Suppressor macrophage (primary cell): ENCODE results near the gene VSIG8.

Experiments
- DNase-seq, 4 experiments: peaks; one replicate each; pipeline ENCODE4 v3.0.0-alpha.2; 2020 to 2022

The VSIG8 gene

DNA sequence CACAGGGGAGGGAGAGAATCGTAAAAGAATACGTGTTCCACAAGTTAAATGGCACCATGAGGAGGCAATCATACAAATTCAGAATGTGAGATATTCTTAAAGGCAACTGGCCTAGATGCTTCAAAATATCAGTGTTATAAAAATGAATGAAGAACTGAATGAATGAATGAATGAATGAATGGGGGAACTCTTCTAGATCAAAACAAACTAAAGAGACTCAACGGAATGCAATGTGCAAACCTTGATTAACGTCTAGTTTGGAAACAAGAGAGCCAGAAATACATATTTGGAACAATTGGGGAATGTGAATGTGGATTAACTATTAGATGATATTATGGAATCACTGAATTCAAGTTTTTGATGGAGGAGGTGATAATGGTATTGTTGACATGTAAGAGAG, 20.7 kb upstream of the VSIG8 start:
- DNase-seq: no peak

DNA sequence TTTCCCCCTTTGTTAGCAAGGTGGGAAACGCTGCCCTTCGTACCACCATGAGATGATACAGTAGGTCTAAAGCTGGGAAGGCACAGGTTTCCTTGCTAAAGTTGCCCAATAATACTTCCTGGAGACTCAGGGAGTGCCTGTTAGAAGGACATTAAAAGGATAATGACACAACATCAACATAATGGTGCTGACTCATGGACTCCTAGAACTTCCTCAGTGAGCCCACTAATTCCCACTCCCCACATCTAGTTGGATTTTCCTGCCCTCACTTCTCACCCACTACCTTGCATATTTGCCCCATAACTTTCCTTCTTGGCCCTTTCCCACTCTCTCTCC, 20.0 kb upstream of the VSIG8 start:
- DNase-seq: peak; percentile 25 to 64 (median 48)

DNA sequence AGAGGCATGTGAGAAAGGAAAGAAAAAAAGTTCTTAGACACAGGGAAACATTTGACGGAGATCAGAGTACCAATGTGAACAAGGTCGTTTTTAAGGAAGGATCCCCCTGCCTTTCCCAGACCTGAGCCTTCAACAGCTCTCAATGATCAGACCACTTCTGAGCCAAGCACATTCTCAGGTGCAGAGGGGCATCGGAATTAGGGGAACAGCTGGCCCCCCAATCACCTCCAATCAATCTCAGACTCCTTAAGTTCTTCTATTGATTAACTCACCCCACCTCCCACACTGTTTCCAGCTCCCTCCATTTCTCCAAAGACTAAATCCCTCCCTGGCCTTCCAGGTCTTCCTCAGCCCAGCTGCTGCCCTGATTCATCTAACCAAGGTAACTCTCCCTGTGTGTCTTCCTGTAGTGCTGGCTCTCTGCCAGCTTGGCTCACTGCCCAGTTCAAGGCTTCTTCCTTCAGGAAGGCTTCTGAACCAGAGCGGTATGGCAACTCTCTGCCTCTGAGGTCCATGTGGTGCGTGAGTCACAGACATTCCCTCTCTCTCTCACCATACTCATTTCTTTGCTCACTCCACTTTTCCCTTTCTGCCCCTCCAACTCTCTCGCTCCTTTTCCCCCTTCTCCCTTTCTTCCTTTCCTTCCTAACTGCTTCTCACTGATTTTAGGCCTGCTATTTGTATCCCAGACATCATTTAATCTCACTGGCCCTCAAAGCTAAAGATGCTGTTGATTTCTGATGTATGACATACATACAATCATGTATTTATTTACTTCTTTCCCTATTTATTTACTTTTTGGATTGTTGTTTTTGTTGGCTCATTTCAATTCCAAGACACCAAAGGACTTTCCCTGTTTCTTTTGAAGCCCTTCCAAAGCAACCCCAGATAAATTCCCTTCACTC, 19.4 kb upstream of the VSIG8 start:
- DNase-seq: peak; percentile 71 to 84 (median 79)

DNA sequence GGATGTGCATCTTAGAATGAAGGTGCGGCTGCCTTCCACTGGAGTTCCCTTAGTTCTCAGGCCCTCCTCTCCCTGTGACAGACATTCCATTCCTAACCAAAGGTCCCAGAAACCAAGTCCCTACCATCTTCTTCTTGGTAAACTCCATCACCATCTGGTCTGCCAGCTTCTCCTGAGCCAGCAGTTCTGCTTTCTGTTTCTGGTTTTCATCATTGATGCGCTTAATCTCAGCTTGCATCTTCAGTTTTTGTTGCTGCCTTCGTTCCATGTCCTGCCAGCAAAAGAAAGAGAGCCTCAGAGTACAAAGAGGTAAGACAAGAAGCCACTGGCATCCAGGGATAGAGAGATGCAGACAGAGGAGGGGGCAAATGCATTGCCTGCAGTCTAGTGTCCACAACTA, 18.0 kb upstream of the VSIG8 start:
- peak in 3 of 4 experiments; percentile 42 to 55 (median 48) for DNase-seq

DNA sequence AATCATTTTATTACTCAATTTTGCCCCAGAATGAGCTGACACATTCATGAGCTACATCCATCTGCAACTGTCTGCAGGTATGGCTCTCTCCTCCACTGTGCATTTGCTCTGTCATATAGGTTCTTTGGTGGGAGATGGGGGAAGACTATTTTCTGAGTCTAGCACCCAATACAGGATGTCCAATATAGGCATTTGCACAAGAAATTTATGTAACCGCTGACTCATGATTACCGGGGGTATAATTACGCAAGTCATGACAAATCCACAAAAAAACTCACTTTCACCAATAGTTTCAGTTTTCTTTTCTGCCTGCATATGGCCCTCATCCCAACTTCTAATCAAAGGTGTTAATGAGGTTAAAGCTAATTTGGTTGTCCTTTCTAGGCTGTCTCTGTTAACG, 17.5 kb upstream of the VSIG8 start:
- DNase-seq: peak; percentile 45 to 86 (median 74)

DNA sequence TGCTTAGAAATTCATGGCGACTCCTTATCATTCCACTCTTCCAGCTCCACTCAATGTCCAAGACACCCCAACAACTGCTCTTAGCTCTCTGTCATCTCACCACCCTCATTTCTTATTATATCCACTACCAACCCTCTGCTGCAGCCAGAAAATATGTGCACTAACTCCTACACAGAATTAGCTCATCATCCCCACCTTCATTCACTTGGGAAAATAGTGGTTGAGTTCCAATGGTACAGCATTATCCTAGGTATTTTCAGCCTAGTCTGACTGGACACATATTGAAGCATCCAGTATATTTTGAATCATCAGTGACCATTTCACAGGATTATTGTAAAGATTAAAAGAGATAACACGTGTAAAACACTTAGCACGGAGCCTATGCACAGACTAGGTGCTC, 16.7 kb upstream of the VSIG8 start:
- no peak for DNase-seq

DNA sequence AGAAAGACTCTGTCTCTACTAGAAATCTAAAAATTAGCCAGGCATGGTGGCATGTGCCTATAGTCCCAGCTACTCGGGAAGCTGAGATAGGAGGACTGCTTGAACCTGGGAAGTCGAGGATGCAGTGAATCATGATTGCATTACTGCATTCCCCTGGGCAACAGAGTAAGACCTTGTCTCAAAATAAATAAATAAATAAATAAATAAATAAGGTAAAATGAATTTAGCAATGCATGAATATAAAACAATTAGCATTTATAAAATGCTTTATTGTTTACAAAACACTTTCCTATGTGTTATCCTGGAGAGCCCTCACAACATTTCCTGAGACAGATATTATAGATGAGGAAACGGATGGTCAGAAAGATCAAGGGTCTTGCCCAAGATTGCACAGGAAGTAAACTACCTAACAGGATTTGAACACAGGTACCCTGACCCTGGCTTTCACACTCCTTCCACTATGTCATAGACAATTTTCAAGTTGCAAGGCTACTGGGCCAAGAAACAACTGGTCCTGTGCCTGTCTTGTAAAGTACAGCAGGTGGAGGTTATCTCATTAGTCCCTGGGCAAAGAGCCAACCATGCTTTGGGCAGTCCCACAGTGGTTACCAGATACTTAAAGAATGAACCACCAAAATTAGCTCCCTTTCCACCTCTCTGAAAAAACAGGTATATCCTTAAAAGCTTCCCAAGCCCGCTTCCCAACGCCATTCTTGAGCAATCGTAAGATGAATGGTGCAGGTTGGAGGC, 15.4 kb upstream of the VSIG8 start:
- DNase-seq: no peak

DNA sequence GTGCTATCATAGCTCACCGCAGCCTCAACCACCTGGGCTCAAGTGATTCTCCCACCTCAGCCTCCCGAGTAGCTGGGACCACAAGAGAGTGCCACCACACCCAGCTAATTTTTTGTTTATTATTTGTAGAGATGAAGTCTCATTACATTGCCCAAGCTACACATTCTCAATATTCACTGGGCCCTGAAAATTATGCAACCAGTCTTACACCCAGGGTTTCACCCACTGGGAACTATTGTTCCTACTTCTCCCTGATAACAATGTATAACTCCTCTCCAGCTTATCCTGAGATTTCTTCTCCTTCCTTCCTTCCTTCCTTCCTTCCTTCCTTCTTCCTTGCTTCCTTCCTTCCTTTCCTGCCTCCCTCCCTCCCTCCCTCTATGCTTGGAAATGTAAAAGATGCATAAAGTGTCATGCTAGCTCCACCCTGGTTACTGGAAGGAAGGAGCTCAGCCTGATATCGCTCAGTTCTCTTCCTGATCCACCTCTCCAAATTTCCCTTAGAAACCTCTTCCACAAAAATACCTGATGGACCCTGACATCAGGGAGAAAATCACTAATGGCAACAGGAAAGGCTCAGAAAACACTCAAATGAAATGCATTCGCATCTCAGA, 11.2 kb upstream of the VSIG8 start:
- DNase-seq: peak in 1 of 4 experiments; percentile 35

DNA sequence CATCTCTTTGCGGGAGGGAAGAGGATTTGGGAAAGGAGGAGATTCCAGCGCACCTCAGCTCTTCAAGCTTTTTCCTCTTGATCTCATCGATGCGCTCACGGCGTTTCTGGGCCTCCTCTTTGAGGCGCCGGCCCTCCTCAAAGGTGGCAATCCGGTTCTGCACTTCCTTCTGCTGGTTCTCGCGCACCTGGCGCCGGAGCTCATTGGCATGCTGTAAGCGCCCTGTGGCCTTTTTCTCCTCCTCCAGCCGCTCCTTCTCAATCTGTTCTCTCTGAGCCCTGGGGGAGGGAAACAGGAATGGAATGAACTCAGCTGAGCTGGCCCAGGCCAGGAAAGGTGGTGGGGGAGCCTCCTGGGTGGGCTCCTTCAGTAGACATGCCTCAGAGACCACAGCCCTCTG, 10.4 kb upstream of the VSIG8 start:
- no peak for DNase-seq

DNA sequence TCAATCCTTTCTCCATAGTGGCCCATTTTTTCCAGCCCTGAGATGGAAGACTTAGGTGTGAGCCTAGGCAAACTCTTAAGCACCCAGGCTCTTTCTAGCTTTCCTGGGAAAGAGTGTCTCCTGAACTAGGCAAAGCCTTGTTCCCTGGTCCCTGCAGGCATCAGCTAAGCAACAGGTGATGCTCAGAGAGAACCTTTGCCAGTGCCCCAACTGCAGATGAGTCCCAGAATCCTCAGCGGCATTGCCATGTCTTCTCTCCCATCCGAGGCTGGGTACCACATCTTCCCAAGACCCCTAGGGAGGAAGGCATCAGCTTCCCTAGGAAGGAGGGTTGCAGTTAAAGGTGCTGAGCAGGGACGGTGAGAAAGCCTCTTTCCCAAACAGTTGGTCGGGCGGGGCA, 8.2 kb upstream of the VSIG8 start:
- DNase-seq: no peak

DNA sequence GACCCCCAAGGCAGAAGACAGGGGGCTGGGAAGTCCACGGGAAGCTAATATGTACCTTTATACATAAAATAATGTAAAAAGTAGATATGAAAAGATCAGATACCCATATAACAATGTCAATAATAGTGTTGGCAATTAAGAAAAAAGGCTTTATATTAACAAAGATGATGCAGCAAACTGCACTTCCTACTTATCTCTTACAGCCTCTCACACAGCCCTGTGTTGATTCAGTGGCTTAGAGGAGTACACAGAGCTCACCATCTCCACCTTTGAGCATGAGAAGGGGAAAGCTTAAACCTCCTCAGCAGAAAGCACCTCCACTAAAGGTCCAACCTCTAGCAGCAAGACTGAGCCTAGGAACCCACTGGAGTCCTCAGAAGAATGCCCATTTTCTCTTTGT, 7.2 kb upstream of the VSIG8 start:
- DNase-seq: no peak

DNA sequence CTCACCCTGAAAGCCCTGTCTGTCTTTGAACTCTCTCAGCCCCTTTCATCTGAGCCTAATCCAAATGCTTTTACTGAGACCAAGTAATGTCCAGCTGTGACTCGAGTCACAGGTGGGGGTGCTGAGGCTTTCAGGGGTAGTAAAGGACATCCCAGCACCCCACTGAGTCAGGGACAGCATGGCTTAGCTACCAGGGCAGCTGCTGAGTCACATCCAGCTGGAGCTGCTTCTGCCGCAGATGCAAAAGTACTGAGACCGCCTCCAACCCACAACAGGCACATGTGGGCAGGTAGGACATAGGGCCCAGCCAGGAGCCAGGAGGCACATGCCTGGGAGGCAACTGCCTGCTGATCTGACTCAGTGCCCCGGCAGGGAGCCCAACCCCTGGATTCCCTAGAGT, 6.7 kb upstream of the VSIG8 start:
- DNase-seq: peak; percentile 41 to 68 (median 62)

DNA sequence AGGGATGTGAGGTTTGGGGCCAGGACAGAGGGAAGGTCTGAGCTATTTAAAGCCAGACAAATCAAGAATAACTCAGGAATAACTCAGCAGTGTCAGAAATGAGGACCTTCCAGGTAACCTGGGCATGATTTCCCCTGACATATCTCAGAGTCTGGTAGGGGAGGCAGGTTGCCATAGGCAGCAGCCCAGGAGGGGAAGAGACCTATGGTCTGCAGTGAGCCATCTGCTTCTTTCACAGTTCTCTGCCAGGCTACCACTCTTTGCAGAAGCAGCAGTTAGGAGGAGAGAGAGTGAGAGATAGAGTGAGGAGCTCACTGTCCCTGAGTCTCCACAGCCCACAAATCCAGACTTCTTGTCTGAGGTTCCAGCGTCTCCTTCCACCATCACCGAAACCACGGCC, 6.3 kb upstream of the VSIG8 start:
- no peak for DNase-seq

DNA sequence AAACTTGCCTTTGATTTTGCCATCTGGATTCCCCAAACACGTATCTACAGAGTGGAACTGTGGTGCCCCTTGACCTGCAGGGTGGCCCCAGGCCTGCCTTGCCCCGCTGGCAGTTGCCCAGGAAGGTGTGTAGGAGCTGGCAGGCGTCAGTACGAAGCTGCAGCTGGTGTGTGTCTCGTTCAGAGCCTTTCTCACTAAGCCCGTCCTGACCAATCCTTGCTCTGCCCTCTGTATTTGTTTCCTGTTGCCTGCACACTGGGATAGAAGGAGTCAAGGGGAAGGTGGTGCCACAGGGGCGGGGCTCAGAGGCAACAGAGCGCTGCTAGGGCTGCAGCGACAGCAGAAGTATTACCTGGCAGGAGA, 5.2 kb upstream of the VSIG8 start:
- no peak for DNase-seq

DNA sequence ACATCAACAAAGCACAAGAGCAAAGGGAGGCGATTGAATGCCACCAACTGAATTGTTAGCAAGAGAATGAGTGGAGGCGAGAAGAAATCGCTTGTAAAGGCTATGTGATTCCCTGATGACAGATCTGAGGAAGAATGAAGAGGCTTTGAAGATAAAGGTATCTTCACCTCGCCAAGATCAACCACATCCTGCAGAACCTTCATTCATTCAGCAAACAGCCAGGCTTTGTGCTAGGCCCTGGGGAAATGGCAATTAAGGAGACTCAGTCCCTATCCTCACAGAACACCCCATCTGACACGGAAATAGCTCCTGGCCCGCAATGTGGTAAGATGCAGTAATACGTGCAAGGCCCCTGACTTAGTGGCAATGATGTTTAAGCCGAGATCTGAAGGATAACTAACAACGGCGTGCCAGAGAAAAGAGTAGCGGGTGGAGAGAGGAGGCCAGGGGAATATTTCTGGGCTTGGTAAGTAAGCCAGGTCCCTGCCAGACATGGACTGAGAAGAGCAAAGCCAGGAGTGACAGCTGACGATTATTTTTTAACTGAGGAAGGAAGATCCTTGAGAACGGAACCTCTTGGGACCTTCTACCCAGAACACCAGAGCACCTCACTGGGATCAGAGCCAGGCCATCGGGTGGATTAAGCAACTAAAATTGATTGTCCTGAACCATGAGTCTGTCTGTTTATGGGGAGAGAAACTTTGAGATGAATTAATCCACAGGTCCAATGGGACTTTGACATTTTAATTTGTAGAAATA, 4.6 kb upstream of the VSIG8 start:
- no peak for DNase-seq

DNA sequence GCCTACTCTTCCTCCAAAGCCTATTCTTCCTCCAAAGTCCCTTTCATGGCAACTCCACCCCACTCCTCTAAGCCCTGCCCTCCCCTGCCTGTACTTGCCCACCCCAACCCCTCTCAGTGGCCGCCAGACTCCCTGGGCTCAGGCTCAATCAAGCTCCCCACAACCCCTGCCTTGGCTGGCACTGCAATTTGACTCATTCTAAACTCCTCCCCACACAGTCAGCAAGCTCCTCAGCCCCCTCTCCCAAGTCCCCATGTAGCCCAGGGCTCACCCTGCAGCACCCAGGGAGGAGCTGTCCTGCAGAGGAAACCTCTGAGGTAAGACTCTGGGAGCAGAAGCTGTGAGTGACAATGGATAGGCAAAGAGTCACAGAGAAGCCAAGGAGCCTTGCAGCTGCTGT, 3.6 kb upstream of the VSIG8 start:
- DNase-seq: no peak

DNA sequence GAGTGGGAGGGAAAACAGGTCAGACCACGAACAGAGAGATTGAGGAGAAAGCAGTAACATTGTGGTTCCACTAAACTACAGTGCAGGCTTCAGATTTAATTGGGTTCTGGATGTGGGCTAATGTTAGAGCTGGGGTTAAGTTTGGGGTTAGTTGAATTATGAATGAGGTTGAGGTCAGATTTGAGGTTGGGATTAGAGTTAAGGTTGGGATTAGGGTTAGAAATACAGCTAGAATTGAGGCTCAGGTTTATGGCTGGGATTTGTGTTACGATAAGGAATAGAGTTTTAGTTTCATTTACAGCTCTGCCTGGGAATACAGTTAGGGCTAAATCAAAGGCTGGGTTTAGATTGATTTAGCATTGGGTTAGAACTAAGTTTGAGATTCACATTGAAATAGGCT, 1.8 kb upstream of the VSIG8 start:
- no peak for DNase-seq

DNA sequence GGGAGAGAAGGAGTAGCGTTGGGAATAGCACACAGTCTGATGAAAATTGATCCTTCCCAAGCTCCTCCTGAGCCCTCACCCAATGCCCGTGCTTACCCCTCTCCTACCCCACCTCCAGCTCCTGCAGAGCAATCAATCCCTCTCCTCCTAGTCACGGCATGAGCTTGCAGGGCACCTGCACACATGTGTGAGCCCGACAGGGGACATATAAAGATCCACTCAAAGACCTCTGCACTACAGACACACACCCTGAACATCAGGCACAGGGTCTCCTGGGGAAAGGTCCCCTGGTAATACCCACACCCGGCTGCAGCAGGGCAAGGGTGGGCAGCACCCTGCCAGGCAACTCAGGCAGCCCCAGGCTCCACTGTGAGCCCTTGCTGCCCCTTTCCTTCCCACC, 426 bp downstream of the VSIG8 start:
- no peak for DNase-seq

DNA sequence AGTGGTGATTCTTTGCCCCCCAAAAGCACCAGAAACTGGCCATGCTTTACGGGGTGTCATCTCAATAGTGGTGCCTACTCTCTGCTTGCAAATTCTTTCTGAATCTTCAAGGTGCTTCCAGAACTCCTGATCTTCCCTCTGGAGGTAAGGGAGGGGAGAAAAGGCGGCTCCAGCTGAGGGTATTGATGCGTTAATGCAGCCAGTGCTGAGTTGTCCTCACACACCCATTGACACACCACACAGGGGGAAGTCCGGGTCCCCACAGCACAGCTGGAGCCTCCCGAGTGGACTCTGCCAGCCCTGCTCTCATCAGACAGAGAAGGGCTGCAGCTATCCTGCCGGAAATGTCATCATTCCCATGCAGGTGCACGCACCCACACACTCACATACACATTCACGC, 1.2 kb downstream of the VSIG8 start:
- DNase-seq: no peak

DNA sequence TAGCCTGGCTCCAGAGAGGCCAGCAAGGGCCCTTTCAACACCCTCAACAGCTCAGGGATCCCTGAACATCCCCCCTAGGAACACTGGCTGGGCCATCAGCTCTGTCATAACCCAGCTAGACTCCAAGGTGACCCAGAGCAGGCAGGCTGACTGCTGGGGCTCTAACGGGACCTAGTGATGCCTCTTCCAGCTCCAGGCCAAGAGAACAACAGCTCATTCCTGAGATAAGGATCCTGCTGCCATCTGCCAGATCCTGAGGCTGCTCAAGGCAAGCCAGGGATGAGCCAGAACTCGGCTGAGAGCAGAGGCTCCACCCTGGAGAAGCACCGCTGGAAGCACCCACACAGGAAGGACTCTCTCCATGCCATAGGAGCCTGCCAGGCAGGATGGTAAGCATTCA, 2.0 kb downstream of the VSIG8 start:
- no peak for DNase-seq

DNA sequence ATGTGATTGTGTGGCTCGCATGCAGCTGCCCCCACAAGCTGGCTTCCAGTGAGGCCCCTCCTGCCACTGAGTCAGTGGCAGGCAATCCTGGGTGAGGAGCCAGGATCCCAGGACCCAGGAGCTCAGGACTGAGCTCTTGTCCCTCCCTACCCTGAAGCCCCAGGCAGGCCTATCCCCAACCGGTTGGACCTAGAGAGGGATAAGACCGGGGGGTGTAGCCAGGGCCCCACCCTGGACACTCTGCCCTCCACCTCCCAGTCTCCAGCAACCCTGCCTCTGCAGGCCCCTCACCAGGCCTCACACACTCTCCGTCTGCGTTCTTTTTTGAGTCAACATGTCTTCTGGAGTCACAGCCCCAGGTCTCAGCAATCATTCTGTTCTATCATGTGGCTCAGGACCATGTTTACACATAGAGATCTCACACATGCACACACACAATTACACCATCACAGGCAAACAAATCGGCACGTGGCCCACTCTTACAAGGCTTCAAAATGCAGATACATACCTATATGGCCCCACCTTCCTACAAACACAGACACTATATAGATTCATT, 2.6 kb downstream of the VSIG8 start:
- no peak for DNase-seq

DNA sequence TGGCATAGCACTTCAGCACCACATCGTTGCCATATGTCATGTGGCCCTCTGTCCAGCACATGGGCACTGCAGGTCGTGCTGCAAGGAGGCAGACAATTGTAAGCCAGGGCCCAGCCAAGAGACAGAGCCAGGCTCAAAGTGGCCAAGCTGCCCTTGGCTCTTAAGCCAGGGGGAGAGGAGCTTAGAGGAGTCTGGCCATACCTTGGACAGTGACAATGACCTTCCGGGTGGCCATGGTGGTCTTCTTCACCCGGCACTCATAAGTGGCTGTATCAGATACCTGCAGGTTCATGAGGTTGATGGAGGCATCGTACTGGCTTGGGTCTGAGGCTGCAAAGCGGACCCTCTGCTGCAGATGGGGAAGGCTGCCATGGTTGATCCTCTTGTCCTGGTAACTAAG, 4.6 kb downstream of the VSIG8 start:
- no peak for DNase-seq

DNA sequence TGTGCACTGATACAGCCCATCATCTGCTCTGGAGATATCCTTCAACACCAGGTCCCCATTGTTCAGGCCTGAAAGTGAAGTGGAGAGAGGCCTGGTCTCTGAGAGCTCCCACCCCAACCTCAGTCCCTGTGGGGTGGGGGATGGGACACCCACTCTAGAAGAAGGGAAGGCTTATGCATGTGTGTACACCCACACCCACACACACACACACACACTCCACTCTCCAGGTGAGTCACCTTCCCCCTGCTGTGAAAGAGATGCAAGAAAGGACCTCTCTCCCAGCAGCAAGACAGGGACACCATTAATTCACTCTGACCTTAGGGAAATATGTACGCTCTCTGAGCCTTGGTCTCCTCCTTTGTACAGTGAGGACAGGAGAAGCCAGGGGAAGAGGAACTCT, 5.9 kb downstream of the VSIG8 start:
- DNase-seq: no peak
